Panc1 (cell line): ENCODE results near the gene MZT2B. TPM values are rescaled to one million over a fixed set of nuclear protein-coding genes. Genes with fewer than 3 reads are reported as not detected.
"Not testable (repeated sequence)": the region's sequence is repeated elsewhere in the genome, so short reads cannot be mapped to it uniquely, and the experiment has no call there.

Experiments
- ATAC-seq: fragments of 200-7000 bp; cut with Tn5 transposase; 2 replicates; pipeline ENCODE4 v1.9.1; 2020; ENCODE audit warnings: mild to moderate bottlenecking, moderate library complexity
- BruUV-seq: library from RNA; stranded (reverse); fragments of 400-500 nt; replicated peaks from 2 replicates; lab custom pipeline; 2021; lab: Mats Ljungman, UMichigan
- CTCF ChIA-PET: fragments of 300-600 bp; sonication (Branson Sonifier 250); formaldehyde crosslinking; loops from one replicate; lab custom pipeline; 2022; ENCODE audit warnings: antibody characterized with exemption; lab: Charles Lee
- POLR2A ChIA-PET: fragments of 300-600 bp; sonication (Branson Sonifier 250); formaldehyde crosslinking; loops from one replicate; lab custom pipeline; 2022; ENCODE audit warnings: antibody characterized with exemption; lab: Charles Lee
- DNase-seq: peaks from one replicate; pipeline ENCODE4 v3.0.0-alpha.2; 2010; ENCODE audit warnings: low read depth, low spot score
- H3K27ac ChIP-seq: 2 replicates; pipeline ENCODE4 v1.5.1; 2011; ENCODE audit warnings: mild to moderate bottlenecking, low read length, inconsistent platforms
- H3K27me3 ChIP-seq: fragments of 200-500 bp; sonication (Bioruptor generic); 2 replicates; pipeline ENCODE4 v1.6.0; 2014; ENCODE audit warnings: low read length, inconsistent platforms; ENCODE audit not compliant: control insufficient read depth, insufficient read depth
- H3K36me3 ChIP-seq: fragments of 200-500 bp; sonication (Bioruptor generic); 2 replicates; pipeline ENCODE4 v1.5.1; 2014; ENCODE audit warnings: inconsistent platforms, mild to moderate bottlenecking, low read length, moderate library complexity; ENCODE audit not compliant: control insufficient read depth, insufficient read depth
- H3K4me1 ChIP-seq: 2 replicates; pipeline ENCODE4 v1.5.1; 2011; ENCODE audit warnings: inconsistent platforms, mild to moderate bottlenecking, low read length, moderate library complexity; ENCODE audit not compliant: control insufficient read depth, insufficient read depth
- H3K4me3 ChIP-seq, 2 experiments: 2 replicates each; pipeline ENCODE4 v1.5.1; 2011 to 2012; ENCODE audit warnings: low read depth in 2 of 2, low read length in 2 of 2, mild to moderate bottlenecking in 2 of 2, inconsistent platforms in 1 of 2, moderate library complexity in 1 of 2
- H3K9me3 ChIP-seq: fragments of 200-500 bp; sonication (Bioruptor generic); 2 replicates; pipeline ENCODE4 v1.5.1; 2014; ENCODE audit warnings: low read depth, mild to moderate bottlenecking, inconsistent platforms, low read length, moderate library complexity; ENCODE audit not compliant: control insufficient read depth, insufficient read depth
- in situ Hi-C: cut with HindIII; loops from 2 replicates; pipeline ENCODE4 v1.10.0; 2016; ENCODE audit warnings: low sequenced_read_pairs, low pct_unique_long_range_greater_than_20kb
- intact Hi-C: fragments of 100-400 bp; cut with micrococcal nuclease; formaldehyde crosslinking; loops from one replicate; pipeline ENCODE4 v1.10.0; 2022; ENCODE audit not compliant: unreplicated experiment
- total RNA-seq: library from RNA; stranded (reverse); gene quantifications from one replicate; pipeline ENCODE4 v1.2.1, GENCODE V29; 2021; ENCODE audit not compliant: unreplicated experiment

Gene MZT2B
- total RNA-seq, 1 experiment from 2014 or later = 305 TPM

DNA sequence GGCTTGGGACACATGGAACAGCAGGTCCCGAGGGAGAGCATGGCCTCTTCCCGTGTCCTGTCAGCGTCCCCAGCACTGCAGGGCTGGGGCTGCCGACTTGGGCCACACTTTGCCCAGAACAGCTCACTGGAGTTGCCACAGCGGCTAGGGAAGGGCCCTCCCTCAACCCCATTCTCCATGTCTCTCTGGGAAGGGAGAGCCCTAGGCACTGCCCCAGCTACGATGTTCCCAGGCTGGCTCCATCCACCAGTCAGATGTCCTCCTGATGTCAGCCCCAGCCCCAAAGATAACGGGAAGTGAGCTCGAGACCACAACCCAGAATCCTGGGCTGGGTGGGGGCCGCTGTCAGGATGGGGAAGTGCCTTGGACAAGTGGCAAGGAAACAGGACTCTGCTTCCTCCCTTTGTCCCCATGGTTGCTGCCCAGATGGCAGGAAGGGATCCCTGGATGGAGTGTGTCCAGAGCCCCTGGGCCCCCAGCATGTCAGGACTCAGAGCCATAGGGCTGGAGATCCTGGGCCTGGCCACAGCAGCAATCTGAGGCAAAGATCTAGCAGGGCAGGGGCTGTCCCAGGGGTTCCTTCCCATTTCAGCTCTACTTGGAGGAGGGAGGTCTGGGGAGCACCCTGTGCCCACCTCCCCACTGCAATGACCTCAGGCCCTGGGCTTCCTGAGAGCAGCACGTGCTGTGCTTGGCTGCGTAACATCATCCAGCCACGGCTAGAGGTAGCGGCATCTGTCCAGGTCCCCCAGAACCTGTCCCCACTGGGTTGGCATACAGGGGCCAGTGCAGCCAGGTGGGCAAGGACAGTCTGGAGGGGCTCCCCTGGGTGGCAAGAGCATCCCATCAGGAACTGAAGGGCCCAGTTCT lies 39.4 kb upstream of the MZT2B start:
- H3K27me3 ChIP-seq, CTCF ChIA-PET, POLR2A ChIA-PET, H3K27ac ChIP-seq, ATAC-seq, BruUV-seq, H3K9me3 ChIP-seq, H3K4me3 ChIP-seq, H3K36me3 ChIP-seq, H3K4me1 ChIP-seq, DNase-seq, intact Hi-C loops, in situ Hi-C loops: not testable (repeated sequence)

DNA sequence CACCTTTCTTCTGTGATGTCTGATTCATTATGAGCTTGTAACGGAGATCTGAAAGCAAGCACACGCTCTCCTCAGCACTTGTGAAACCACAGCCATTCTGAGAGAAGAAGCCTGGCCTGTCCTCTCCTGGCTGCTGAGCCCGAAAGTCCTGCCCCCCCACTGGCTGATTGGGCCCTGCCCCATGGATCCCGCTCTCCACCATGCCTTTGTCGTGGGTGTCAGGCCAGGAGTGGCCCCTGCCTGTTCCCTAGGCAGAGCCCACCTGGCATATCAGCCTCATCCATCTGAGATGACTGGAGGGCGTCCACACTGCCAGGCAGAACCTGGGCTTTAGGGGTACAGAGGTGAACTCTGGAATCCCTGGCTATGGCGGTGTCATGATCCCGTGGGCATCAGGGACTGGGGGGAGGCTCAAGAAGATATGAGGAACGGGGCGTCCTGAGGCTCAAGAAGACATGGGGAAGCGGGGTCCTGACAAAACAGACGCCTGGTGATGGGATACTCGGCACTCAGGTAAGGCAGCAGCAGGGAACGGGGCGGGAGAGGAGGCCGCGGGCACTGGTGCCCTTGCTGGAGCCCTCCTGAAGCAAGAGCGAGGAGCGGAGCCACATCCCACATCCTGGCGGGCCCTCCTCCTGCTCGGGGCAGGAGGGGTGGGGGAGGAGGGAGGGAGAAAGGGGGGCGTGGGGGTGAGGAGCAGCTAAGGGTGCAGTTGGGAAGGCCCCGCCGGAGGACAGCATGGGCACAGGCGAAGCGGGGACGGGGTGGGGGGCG lies 38.6 kb upstream of the MZT2B start:
- intact Hi-C loops, BruUV-seq, in situ Hi-C loops, H3K4me3 ChIP-seq, H3K27ac ChIP-seq, H3K9me3 ChIP-seq, DNase-seq, POLR2A ChIA-PET, H3K36me3 ChIP-seq, H3K4me1 ChIP-seq, ATAC-seq, CTCF ChIA-PET, H3K27me3 ChIP-seq: not testable (repeated sequence)

GRCh38 chr2:130145006-130145414 lies 37.1 kb upstream of the MZT2B start, which contains the start of gene CCDC74B:
CCDC74B (minus strand) TSS chr2:130145112; CDS start chr2:130144996, 116 bp downstream.
- intact Hi-C loops, H3K27me3 ChIP-seq, H3K36me3 ChIP-seq, BruUV-seq, H3K9me3 ChIP-seq, POLR2A ChIA-PET, DNase-seq, CTCF ChIA-PET, H3K4me1 ChIP-seq, in situ Hi-C loops: not testable (repeated sequence)
- Histone ChIP-seq H3K27ac (peak within 1 kb of the TSS; percentile 8), H3K4me3 (peak within 1 kb of the TSS; percentile 29 to 57)
- peak; percentile 95 for ATAC-seq

DNA sequence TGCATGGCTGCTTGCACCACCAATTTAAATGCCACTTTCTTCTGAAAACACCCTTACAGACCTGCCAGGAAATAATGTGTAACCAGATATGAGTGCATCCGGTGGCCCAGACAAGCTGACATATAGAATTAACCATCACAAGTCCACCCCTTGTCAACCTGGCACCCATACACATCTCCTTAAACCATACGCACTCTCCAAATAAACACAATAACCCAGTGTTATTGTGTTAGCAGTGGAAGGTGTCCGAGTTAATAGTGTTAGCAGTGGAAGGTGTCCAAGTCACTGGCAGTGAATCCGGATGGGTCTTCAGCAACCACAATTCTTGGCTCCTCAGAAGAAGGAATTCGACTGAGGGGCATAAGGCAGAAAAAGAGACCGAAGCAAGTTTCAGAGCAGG lies 33.5 kb upstream of the MZT2B start:
- H3K4me1 ChIP-seq, BruUV-seq, ATAC-seq, in situ Hi-C loops, H3K27me3 ChIP-seq, H3K36me3 ChIP-seq, DNase-seq, H3K9me3 ChIP-seq, intact Hi-C loops, POLR2A ChIA-PET, H3K27ac ChIP-seq, H3K4me3 ChIP-seq: not testable (repeated sequence)
- CTCF ChIA-PET = interaction anchor here (0.7 kb wide), 1 partner anchor 1754 kb away, joined by 3 read pairs; no protein-coding TSS in a partner anchor
